HG03135 (cell line): ENCODE data around the gene EPHA6.
"Not testable (repeated sequence)": the region's sequence is repeated elsewhere in the genome, so short reads cannot be mapped to it uniquely, and the experiment has no call there.

Experiments
- ATAC-seq: cut with Tn5 transposase; IDR thresholded peaks from one replicate; pipeline ENCODE4 v1.9.1; 2021; ENCODE audit warnings: mild to moderate bottlenecking, moderate library complexity; ENCODE audit not compliant: unreplicated experiment

Gene EPHA6

GRCh38 chr3:97264180-97264579 lies 449.8 kb downstream of the EPHA6 start:
- no peak for ATAC-seq

- no peak for ATAC-seq
Measured at GRCh38 chr3:97265237-97266005, 451.0 kb downstream of the EPHA6 start.

GRCh38 chr3:97269202-97269601 lies 454.8 kb downstream of the EPHA6 start:
- ATAC-seq, result no peak

- not testable (repeated sequence) for ATAC-seq
Measured at GRCh38 chr3:97276879-97277550, 462.6 kb downstream of the EPHA6 start.

GRCh38 chr3:97277708-97278107 lies 463.3 kb downstream of the EPHA6 start:
- no peak for ATAC-seq

GRCh38 chr3:97278506-97278905 lies 464.1 kb downstream of the EPHA6 start:
- ATAC-seq, result no peak

- no peak for ATAC-seq
Measured at GRCh38 chr3:97291901-97292300, 477.5 kb downstream of the EPHA6 start.

- no peak for ATAC-seq
Measured at GRCh38 chr3:97293596-97294131, 479.3 kb downstream of the EPHA6 start.

GRCh38 chr3:97297032-97297431 lies 482.6 kb downstream of the EPHA6 start:
- no peak for ATAC-seq

- ATAC-seq, result no peak
Measured at GRCh38 chr3:97301114-97301513, 486.7 kb downstream of the EPHA6 start.

- no peak for ATAC-seq
Measured at GRCh38 chr3:97306226-97306625, 491.8 kb downstream of the EPHA6 start.

- no peak for ATAC-seq
Measured at GRCh38 chr3:97338375-97338774, 524.0 kb downstream of the EPHA6 start.

- no peak for ATAC-seq
Measured at GRCh38 chr3:97340940-97341339, 526.5 kb downstream of the EPHA6 start.

- no peak for ATAC-seq
Measured at GRCh38 chr3:97347780-97348179, 533.4 kb downstream of the EPHA6 start.

GRCh38 chr3:97350971-97351370 lies 536.6 kb downstream of the EPHA6 start:
- no peak for ATAC-seq

GRCh38 chr3:97353176-97353575 lies 538.8 kb downstream of the EPHA6 start:
- no peak for ATAC-seq

- ATAC-seq, result no peak
Measured at GRCh38 chr3:97359977-97360376, 545.6 kb downstream of the EPHA6 start.

GRCh38 chr3:97360804-97361203 lies 546.4 kb downstream of the EPHA6 start:
- ATAC-seq, result no peak

GRCh38 chr3:97384583-97384982 lies 570.2 kb downstream of the EPHA6 start:
- no peak for ATAC-seq

GRCh38 chr3:97388774-97389173 lies 574.4 kb downstream of the EPHA6 start:
- ATAC-seq, result no peak

- no peak for ATAC-seq
Measured at GRCh38 chr3:97389936-97390335, 575.5 kb downstream of the EPHA6 start.

- ATAC-seq, result no peak
Measured at GRCh38 chr3:97391167-97391566, 576.8 kb downstream of the EPHA6 start.
